Vagina (tissue), 2 donors: ENCODE measurements around the gene HOXB7.

Experiments used
- CTCF ChIP-seq, 3 experiments: fragments of 450-650 bp in 2 of 3; fragments of 200-600 bp in 1 of 3; sonication (generic) in 1 of 3; IDR thresholded peaks; one replicate each; pipeline ENCODE4 v1.5.1; 2017 to 2019; ENCODE audit warnings: antibody characterized with exemption in 3 of 3, mild to moderate bottlenecking in 2 of 3, moderate library complexity in 2 of 3
- POLR2A ChIP-seq, 2 donors: fragments of 450-650 bp; IDR thresholded peaks; one replicate each; pipeline ENCODE4 v1.6.1; 2017; ENCODE audit warnings: antibody characterized with exemption in 2 of 2, mild to moderate bottlenecking in 2 of 2, moderate library complexity in 2 of 2
- POLR2AphosphoS5 ChIP-seq, 2 donors: sonication (generic); formaldehyde crosslinking; IDR thresholded peaks; one replicate each; pipeline ENCODE4 v1.9.0; 2017; ENCODE audit warnings: antibody characterized with exemption in 2 of 2, mild to moderate bottlenecking in 2 of 2, low read depth in 1 of 2; ENCODE audit not compliant: insufficient read depth in 1 of 2

GRCh38 chr17:48609759-48610281, 997 bp downstream of the HOXB7 start:
- TF ChIP-seq CTCF (IDR thresholded peaks at IDR 0.05) (no peak), POLR2AphosphoS5 (IDR thresholded peaks at IDR 0.05; ENCODE audit: insufficient read depth in 1 of 2, low read depth in 1 of 2) (no peak), POLR2A (IDR thresholded peaks at IDR 0.05) (no peak)
